Bronchial epithelial cell (primary cell): ENCODE data around the gene FAAP24. TPM values are rescaled to one million over a fixed set of nuclear protein-coding genes. Genes with fewer than 3 reads are reported as not detected.
"Not testable (repeated sequence)": the region's sequence is repeated elsewhere in the genome, so short reads cannot be mapped to it uniquely, and the experiment has no call there.

Experiments used
- DNase-seq: peaks from one replicate; pipeline ENCODE4 v3.0.0-alpha.2; 2010; ENCODE audit warnings: low read depth
- FAIRE-seq: peaks from 2 replicates; lab custom pipeline; 2011; peaks lifted over from hg19 to GRCh38; lab: Jason Lieb, UNC
- H3K27me3 ChIP-seq: 2 replicates; pipeline ENCODE4 v1.5.1; 2011; ENCODE audit warnings: low read length; ENCODE audit not compliant: control insufficient read depth, insufficient read depth
- H3K36me3 ChIP-seq: 2 replicates; pipeline ENCODE4 v1.5.1; 2011; ENCODE audit warnings: low read length; ENCODE audit not compliant: control insufficient read depth, insufficient read depth
- H3K4me3 ChIP-seq: 2 replicates; pipeline ENCODE4 v1.5.1; 2011; ENCODE audit warnings: mild to moderate bottlenecking, low read depth, low read length, control low read depth
- total RNA-seq: library from RNA; depleted of rRNA; stranded (reverse); fragments of >200 nt; gene quantifications from 2 replicates; pipeline ENCODE4 v1.2.1, GENCODE V29; 2014
- TF ChIP-seq, protein P1 (sequence below): IDR thresholded peaks from 2 replicates; pipeline ENCODE4 v1.5.1; 2011; ENCODE audit warnings: mild to moderate bottlenecking, moderate library complexity, low read length, control low read depth, inconsistent platforms; ENCODE audit not compliant: insufficient read depth, severe bottlenecking

Gene FAAP24
- total RNA-seq, 1 donor from 2014 or later = 0.79 TPM

DNA sequence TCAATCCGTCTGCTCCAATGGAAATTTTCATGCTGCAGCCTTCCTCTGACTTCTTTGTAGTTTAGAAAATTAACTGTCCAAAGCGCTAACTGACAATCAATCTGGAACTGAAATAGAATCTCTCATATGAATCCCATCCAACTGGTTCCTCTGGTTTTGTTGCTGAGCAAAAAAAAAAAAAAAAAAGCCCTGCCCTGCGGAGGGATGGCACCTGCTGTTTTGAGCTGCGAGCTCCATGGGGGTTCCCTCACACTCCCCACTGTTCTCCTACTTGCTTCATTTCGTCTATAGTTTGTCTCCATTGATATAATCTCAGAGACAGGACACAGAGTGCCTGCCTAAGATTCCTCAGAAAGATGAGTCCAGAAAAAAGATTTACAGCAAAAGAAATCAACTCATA is 33.4 kb downstream of the FAAP24 start:
- H3K27me3 ChIP-seq = no peaks in the 10 kb centered on the region
- FAIRE-seq = no peak
- peak; percentile 50 for DNase-seq
- peaks cover 8% of the 10 kb centered on the region for H3K36me3 ChIP-seq
- H3K4me3 ChIP-seq = no peak overlapping the region
- TF ChIP-seq, protein P1, sequence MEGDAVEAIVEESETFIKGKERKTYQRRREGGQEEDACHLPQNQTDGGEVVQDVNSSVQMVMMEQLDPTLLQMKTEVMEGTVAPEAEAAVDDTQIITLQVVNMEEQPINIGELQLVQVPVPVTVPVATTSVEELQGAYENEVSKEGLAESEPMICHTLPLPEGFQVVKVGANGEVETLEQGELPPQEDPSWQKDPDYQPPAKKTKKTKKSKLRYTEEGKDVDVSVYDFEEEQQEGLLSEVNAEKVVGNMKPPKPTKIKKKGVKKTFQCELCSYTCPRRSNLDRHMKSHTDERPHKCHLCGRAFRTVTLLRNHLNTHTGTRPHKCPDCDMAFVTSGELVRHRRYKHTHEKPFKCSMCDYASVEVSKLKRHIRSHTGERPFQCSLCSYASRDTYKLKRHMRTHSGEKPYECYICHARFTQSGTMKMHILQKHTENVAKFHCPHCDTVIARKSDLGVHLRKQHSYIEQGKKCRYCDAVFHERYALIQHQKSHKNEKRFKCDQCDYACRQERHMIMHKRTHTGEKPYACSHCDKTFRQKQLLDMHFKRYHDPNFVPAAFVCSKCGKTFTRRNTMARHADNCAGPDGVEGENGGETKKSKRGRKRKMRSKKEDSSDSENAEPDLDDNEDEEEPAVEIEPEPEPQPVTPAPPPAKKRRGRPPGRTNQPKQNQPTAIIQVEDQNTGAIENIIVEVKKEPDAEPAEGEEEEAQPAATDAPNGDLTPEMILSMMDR = no peak

DNA sequence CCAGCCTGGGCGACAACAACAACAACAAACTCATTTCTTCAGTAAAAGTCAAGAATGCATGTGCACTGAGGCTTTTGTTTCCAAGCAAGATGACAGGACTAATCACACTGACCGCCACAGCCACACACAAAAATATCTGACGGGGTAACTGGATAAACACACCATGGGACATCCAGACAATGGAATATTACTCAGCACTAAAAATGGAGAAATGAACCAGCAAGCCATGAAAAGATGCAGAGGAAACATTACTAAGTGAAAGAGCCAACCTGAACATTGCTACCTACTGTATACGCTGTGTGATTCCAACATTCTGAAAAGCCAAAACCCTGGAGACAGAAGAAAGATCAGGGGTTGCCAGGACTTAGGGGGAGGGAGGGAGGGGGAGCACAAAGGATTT is 36.7 kb downstream of the FAAP24 start:
- TF ChIP-seq, protein P1 = no peak
- Histone ChIP-seq H3K27me3 (no peaks in the 10 kb centered on the region), H3K4me3 (no peak overlapping the region), H3K36me3 (peaks cover 10% of the 10 kb centered on the region)
- DNase-seq (no peak), FAIRE-seq (no peak)

DNA sequence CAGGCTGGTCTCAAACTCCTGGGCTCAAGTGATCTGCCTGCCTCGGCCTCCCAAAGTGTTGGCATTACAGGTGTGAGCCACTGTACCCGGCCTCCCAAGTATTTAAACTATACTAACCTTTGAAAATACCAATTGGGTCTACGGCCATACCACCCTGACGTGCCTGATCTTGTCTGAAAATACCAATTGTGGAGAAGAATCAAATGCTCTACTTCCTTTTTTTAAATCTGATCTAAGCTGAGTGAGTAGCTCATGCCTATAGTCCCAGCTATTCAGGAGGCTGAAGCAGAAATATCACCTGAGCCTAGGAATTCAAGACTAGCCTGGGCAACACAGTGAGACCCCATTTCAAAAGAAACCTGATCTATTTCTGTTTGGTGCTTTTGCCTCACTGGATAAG is 38.8 kb downstream of the FAAP24 start:
- H3K36me3 ChIP-seq, H3K27me3 ChIP-seq, H3K4me3 ChIP-seq, FAIRE-seq: not testable (repeated sequence)
- peak; percentile 51 for DNase-seq

DNA sequence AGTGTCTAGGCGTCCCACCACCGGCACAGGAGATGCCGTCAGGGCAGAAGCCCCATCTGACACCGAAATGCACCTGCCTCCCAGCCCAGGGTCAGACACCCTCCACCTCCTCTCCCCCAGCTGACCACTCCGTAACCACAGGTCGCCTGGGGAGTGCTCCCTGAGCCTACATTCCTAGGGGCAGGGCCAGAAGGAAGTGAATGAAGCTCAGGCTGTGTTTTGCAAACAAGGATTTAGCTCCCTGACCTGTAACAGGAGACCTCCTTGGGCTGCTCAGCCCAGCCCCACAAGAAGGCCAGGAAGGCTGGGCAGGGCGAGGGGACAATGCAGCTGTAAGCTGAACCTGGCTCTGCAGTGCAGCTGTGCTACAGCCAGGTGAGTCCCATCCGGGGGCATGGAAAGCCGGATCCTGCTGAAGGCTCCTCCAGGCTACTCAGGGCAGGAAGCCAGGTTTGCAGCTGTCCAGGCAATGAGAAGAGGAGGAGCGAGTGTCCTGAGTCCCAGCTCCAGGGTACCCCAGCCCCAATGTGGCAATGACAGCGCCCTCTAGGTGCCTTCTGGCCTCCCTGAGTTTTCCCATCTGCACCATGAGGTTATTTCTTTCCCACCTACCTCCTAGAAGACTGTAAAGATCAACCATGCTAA is 50.6 kb downstream of the FAAP24 start:
- Histone ChIP-seq H3K36me3 (peaks cover 5% of the 10 kb centered on the region), H3K4me3 (no peak overlapping the region), H3K27me3 (no peaks in the 10 kb centered on the region)
- FAIRE-seq = no peak
- DNase-seq = no peak
- TF ChIP-seq, protein P1 = peak; percentile 13

DNA sequence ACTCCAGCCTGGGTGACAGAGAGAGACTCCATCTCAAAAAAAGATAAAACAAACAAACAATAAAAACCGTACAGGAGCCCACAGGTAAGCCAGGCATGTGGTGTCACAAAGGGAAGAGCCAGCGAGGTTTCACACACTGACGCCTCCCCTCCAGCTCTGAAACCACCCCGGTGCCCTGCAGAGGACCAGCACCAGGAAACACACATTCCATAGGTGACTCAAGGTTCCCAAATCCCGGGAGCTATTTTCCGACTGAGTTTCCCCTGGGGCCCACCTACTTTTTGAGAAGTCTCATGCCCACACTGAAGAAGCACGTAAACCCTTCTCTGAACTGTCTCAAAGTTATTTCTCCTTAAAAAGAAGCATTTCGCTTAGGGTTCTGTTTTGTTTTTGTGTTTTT is 52.4 kb downstream of the FAAP24 start:
- TF ChIP-seq, protein P1 = no peak
- Histone ChIP-seq H3K36me3 (peaks cover 5% of the 10 kb centered on the region), H3K4me3 (no peak overlapping the region), H3K27me3 (no peaks in the 10 kb centered on the region)
- DNase-seq (no peak), FAIRE-seq (no peak)

DNA sequence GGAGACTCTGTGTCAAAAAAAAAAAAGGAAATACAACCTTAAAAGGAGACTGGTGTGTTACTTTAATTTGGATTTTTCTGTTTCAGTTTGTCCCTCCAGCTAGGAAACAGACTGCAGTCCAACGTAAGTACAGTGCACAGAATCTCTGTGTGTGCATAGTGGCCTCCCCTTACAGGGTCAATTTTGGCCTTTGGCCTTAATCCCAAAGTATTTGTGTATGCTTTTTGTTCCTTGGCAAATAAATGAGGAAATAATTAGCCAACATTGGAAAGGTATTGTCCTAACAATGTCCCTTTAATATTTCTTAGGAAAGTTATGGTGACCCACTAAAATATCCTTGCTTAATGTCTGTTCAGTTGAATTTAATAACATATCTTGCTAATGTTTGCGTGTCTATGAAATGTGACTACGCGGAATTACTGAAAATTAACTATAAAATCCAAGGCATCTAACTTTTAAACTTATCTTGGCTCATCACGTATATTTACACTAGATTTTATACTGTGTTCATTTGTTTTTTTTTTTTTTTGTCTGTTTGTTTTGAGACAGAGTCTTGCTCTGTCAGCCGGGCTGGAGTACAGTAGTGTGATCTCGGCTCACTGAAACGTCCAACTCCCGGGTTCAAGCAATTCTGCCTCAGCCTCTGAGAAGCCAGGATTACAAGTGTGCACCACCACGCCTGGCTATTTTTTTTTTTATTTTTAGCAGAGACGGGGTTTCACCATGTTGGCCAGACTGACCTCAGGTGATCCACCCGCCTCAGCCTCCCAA is 53.6 kb downstream of the FAAP24 start:
- H3K4me3 ChIP-seq, DNase-seq, H3K36me3 ChIP-seq, H3K27me3 ChIP-seq, FAIRE-seq: not testable (repeated sequence)

DNA sequence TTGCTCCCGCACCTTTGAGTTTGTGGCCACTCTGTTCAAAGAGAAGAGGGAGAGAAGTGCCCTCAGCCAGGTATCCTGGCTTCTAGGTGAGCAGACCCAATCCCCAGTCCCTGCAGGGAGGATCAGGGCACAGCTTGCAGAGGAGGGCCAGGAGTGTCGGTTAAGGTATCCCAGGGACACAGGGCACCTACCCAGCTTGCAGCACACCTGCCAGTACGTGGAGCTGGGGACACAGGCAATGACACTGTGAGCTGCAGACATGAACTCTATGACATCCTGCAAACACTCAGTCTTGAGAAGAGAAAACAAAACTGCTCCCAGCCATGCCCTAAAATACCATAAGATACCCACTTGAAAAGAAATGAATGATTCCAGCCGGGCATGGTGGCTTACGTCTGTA is 54.6 kb downstream of the FAAP24 start:
- H3K27me3 ChIP-seq, FAIRE-seq, H3K36me3 ChIP-seq, H3K4me3 ChIP-seq, DNase-seq: not testable (repeated sequence)

Other genes starting within 250 kb of the FAAP24 start
- gene SLC7A9, start 102.5 kb upstream of the FAAP24 start, total RNA-seq = under 0.01 and 0.26 TPM in 2 replicates
- gene CEP89, start 284 bp upstream of the FAAP24 start, total RNA-seq = 5.0 and 7.3 TPM in 2 replicates
- gene RHPN2, start 92.6 kb downstream of the FAAP24 start, total RNA-seq = 16.3 and 22.1 TPM in 2 replicates
- gene GPATCH1, start 108.9 kb downstream of the FAAP24 start, total RNA-seq = 6.3 and 8.2 TPM in 2 replicates
- gene WDR88, start 159.9 kb downstream of the FAAP24 start, total RNA-seq = not detected in 2 replicates
- gene LRP3, start 222.1 kb downstream of the FAAP24 start, total RNA-seq = 9.0 and 10.2 TPM in 2 replicates